Mesenteric fat pad (tissue), 1 donor: ENCODE measurements around the gene SLC22A3. TPM values are rescaled to one million over a fixed set of nuclear protein-coding genes. Genes with fewer than 3 reads are reported as not detected.
"Not testable (repeated sequence)": the region's sequence is repeated elsewhere in the genome, so short reads cannot be mapped to it uniquely, and the experiment has no call there.

Experiments used
- DNase-seq: peaks from one replicate; pipeline ENCODE4 v3.0.0-alpha.2; 2020; ENCODE audit warnings: low spot score
- total RNA-seq: library from RNA; stranded (reverse); fragmentation: NEBNext Ultra II Directional; extraction: Animal tissue kit (Norgen Biotek cat#: 25700); gene quantifications from one replicate; pipeline ENCODE4 v1.2.1, GENCODE V29; 2021
- donor health status: DM: yes; HTN: yes; CAD: no.

SLC22A3 gene
- total RNA-seq, 1 donor from 2014 or later, result 8.6 TPM

DNA sequence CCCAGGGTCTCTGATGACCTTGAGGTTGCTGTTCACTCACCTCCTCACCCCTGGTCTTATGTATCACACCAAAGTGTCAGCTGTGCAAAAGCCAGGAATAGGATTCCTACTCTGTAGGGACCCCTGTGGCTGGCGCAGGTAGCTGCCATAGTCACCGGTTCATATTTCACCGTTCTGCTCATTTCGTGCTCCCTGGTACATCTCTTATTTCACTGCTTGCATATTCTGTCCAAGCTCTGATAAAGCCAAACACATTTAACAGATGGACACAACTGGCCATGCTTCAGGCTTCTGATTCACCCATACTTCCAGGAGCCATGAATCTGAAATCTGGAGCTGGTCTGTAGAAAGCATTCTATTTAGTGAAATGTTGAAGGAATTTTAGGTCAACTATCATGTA is 20.5 kb downstream of the SLC22A3 start:
- no peak for DNase-seq

DNA sequence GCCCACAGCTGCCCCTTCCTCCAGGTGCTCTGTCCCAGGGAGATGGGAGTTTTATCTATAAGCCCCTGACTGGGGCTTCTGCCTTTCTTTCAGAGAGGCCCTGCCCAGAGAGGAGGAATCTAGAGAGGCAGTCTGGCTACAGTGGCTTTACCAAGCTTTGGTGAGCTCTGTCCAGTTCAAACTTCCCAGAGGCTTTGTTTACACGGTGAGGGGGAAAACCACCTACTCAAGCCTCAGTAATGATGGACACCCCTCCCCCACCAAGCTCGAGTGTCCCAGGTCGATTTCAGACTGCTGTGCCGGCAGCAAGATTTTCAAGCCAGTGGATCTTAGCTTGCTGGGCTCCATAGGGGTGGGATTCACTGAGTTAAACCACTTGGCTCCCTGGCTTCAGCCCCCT is 25.4 kb downstream of the SLC22A3 start:
- DNase-seq, result not testable (repeated sequence)

DNA sequence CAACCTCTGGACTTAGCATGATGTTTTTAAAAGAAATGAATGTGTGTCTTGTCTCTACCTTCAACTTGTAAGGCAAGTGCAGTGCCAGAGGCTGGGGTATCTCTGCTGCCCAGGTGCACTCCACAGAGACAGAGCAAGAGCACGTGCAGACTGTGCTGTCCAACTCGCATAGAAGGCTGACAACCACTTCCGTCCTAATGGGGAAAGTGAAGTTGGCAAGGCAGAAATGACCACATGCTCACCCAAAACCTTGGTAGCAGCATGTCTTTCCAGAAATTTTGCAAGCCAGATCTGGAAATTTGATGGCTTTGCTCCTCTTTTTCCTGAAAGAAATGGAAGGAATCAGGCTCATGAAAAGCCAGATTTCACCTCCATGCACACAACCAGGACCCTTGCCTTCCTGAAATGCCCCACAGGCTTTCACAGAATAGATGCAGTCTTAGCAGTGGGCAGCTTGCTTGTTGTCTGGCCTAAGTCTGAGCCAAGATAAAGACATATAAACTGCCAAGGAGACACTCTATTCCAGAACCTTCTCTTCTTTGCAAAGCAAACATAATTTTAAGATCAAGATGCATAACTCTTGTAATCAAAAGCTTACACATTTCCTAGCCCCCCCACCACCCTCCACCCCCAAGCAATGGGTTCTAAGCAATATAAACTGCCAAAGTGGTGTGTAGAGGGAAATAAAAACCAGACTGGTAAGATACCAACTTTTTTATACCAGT is 26.8 kb downstream of the SLC22A3 start:
- no peak for DNase-seq

DNA sequence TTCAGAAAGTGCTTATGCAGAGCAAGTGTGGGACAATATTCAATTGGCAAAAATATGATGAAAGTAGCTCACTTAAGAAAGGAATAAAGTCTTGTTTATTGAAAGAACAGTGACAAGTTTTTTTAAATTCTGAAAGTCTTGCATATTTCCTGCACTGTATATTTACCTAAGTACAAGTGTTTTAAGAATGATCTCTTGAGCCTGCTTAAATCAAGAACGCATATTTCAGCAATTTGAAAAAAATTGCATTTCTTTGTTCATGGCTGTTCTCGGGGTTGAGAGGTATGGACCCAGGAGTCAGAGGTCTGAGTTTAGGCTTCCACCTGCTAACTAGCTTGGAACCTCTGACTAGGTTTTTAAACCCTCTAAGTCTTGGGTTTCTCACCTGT is 27.4 kb downstream of the SLC22A3 start:
- no peak for DNase-seq

DNA sequence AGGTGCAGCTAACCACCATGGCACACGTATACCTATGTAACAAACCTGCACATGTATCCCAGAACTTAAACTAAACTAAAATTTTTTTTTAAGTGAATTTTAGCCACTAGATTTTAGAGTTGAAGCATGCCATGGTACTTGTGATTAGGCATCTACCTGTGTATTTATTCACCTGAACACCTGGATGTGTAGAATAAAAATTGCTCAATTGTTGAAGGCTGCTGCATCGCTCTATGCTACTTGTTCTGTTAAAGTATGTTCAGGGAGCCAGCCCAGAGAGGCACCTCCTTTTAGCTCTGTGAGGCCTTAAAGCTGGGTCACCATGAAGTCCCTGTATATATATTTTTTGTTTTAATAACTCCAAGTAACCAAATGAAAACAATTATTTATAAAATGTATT is 28.3 kb downstream of the SLC22A3 start:
- no peak for DNase-seq

DNA sequence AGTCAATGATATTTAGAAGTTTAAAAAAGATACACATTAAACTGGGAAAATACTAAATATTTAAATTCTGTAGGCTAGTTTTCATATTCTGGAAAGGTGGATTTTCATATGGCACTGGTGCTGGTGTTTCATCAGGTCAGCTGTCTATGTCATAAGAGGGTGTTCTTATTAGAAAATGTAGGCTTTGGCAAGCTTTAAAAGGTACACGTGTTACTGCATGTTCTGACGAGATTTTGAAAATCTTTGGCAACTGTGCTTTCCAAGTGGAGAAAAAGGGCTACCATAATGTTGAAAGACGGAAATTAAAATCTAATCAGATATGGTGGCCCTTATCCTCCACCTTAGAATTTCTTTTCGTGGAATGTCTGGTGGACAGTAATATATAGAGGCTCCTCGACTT is 30.0 kb downstream of the SLC22A3 start:
- no peak for DNase-seq

DNA sequence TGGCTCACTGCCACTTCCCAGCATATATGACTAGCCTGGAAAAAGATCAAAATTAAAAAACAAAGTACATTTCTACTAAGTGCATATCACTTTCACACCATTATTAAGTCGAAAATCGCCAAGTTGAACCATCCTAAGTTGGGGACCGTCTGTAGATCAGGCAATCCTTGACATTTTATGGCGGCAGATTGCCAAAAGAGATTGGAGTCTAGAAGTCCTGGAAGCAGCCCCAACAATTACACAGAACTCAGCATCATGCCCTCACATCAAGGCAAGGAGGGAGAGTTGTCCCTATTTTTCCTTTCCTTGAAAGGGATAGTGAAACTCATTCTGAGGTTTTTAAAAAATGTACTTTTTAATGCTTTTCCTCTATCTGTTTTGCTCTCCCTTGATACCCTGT is 30.7 kb downstream of the SLC22A3 start:
- no peak for DNase-seq

DNA sequence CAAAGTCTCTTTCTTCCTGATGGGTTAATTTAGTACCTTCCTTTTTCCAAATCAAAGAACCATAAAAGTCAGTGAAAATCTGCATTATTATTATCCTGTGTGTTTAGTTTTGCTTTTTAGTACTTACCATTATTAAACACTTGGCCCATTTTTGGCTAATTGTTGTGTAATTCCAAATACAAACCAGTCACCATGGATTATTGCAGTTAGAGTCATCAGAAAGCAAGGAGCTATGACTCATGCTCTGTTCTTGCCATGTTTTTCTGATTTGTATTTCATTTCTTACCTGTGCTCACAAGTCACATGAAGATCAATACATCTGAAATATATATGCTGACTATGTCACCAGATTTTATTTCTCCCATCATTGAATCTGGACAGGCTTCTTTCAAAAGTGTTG is 31.3 kb downstream of the SLC22A3 start:
- no peak for DNase-seq

DNA sequence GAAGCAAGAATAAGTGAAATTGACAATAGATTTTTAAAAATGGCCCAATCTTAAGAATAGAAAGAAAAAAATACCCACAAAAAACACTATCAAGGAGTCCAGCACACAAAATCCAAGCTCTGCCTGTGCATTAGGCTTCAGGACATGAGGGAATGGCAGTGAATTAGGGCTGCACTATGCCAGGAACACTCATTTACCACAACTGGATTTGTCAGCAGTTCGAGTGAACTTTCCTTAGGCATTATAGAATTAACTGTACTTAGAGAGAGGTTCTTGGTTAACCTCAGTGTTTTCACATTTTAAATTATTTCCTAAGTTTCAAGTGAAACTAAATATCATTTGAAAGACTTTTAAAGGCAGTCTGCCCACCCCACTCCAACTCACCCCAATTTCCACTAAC is 34.8 kb downstream of the SLC22A3 start:
- DNase-seq, result no peak

DNA sequence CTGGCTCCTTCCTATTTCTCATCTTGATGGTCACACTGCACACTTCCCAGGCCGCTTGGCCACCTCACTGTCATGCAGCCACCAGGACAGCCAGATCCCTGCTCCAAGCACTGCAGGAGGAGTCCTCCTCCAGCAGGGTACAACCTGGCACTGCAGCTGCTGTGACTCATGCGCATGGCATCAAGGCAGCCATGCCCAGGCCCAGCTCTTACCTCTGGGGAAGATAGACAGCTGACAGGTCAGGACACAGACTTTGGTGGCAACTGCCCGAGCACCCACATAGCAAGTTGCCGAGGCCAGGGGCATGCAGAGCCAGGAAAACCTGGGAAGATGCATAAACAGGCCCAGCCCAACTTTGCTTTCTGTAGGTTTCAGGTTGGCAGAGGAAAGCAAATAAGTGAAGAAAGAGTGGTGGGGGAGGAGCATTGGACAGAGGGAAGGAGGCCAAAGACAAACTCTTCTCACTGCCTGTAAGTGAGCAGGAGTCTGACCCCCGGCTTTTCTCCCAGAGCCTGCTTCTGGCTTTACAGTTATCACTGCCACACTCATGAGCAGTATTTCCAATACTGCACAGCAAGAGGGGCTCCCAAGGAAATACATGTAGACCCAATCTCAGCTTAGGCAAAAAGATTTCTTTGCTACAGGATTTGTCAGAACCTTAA is 38.8 kb downstream of the SLC22A3 start:
- DNase-seq, result no peak

DNA sequence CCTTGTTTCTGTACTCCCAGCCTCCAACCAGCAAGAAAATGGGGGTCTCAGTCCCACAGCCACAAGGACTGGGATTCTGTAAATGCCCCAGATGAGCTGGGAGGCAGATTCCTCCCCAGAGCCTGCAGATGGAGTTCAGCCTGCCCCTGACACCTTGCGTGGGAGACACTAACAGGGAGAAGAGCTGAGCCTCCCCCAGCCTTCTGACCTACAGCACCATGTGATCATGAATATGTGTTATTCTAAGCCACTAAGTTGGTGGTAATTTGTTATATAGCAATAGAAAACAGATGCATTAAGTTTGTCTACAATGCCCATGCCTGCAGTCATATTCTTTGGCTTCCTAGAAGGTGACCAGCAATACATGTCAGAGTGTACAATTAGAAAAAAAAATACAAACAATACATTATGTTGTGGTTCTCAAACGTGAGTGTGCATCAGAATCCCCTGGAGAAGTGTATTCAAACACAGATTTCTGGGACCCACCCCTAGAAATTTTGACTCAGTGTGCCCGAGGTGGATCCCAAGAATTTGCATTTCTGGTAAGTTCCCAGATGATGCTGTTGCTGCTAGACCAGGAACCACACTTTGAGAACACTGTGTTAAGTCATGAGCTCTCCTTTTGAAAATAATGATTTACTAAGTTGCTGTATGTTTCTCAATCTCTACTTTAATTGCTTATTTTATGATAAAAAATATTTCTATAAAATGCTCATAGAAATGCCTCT is 39.9 kb downstream of the SLC22A3 start:
- no peak for DNase-seq

DNA sequence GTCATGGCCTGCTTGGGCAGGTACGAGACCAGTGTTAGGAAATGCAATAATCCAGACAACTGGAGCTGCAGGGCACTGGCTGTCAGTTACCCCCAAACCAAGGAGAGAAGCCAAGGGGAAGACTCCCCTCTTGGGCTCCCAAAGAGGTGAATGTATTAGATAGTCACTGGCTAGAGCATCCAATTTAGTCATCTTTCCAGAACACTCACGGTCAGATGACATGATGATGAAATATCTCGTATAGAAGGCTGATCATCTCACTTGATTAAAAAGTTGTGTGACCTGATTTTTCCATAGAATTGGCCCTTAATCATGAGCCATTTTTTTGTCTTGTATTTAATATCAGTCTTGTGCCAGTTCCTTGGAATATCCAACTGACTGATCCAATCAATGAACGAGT is 40.7 kb downstream of the SLC22A3 start:
- DNase-seq, result no peak

DNA sequence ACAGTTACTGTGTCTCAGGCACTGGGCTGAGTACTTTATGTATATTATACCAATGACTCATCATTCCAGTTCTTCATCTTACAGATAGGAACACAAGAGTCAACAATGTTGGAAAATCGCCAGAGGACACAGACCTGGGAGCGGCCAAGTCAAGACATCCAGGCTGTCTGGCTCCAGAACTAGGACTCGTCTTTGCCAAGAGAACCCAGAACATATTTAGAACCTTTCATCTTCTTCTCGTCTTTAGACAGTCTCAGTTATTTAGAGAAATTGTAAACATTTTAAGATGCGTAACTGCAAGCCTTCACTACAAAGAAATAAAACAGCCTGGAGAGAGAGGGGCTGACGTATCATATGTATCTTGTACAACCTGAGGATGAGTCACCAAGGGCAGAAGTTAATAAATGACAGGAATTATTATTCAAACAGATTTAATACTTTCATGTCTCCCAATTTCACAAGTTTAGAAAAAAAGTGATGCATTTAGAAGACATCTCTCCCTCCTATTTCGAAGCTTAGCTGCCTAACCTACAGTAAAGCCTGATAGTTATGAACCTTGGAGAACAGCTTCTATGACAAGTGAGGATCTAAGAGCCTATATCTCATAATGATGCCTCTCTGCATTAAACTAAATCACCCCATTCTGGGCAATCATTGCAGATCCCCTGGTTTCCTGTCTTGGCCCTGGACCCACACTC is 43.4 kb downstream of the SLC22A3 start:
- DNase-seq, result no peak

DNA sequence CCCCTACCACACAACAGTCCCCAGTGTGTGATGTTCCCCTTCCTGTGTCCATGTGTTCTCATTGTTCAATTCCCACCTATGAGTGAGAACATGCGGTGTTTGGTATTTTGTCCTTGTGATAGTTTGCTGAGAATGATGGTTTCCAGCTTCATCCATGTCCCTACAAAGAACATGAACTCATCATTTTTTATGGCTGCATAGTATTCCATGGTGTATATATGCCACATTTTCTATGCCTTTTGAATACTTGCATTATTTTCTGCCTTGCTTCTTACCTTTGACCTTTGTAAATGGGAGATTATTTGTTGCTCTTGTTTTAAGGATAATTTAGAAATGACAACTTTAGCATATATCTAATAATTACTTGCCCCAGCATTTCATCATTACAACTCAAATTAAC is 45.3 kb downstream of the SLC22A3 start:
- not testable (repeated sequence) for DNase-seq

DNA sequence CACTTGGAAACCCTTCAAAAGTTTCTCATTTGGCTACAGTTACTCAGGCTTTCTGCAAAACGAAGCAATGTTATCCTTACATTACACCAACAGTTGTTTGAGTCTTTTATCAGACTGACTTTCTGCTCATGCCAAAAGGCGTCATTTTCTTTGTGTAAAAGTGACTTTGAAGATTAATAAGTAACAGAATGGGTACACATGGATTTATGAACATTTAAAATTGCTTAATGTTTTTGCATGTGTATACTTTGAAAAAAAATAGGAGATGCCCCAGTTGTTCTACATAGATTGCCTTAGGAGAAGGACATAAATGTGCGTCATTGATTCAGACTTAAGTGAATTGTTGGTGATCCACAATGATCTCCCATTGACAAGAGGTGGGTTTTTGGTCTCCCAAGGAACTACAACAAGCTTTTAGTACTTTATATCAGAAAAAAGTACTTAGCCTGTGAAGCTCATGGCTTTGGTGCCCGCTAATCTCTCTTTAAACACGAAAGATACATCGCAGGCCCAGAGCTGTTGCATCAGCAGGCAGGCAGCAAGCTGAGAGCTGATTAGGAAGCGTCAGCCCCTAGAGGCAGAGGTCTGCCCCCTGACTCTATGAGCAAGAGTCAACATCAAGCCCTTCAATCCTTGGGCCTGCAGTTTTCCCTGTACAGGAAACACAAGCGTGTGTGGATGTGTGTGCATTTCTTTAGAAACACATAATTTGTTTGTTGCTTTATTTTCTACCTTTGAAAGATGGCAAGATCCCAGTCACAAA is 45.9 kb downstream of the SLC22A3 start:
- DNase-seq, result no peak

DNA sequence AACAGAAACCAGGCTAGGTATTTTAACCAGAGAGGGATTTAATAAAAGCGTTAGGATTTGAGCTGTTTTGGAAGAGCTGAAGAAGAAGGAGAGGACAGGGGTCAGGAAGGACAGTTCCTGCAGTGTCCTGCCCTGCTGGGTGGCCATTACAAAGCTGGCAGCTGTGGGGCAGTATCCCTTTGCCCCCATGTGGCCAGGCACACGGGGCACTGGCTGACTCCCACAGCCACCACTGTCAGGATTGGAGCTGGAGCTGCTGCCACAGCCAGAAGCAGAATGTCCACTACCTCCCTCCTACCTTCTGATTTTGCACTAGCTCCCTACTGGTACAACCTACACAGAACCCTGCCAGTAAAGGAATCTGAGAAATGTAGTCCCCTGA is 46.5 kb downstream of the SLC22A3 start:
- no peak for DNase-seq

DNA sequence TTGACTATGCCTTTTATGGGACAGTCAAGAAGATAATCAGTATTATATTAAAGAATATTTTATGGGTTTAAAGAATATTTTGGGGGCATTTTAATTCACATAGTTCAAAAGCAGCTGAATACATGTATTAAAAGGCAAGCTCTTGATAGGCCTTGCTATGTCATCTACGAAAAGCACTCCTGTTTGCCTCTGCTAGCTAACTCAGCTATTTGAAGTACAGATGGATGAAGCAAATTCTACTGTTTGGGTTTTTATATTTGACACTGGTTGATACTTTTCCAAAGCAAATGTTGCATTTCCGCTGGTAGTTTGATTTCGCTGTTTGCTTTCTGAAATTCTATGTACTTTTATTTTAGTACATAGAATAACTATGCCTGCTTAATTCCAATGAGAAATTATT is 47.0 kb downstream of the SLC22A3 start:
- DNase-seq, result no peak

DNA sequence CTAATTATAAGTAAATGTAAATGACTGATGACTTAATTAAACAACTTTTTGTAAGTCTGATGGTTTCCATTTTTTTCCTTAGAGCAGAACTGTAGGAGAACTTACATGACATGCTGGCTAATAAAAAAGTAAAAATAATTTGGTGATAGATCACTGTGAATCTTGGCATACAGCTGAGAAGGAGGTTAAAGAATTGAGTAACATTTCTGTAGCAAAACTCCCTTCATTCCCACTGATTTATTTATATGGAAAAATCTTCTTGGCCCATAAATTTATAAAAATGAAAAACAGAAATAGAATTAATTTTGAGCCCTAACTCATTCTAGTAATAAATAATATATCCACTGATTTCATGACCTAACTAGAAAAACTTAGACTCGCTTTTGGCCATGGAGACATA is 48.1 kb downstream of the SLC22A3 start:
- no peak for DNase-seq

DNA sequence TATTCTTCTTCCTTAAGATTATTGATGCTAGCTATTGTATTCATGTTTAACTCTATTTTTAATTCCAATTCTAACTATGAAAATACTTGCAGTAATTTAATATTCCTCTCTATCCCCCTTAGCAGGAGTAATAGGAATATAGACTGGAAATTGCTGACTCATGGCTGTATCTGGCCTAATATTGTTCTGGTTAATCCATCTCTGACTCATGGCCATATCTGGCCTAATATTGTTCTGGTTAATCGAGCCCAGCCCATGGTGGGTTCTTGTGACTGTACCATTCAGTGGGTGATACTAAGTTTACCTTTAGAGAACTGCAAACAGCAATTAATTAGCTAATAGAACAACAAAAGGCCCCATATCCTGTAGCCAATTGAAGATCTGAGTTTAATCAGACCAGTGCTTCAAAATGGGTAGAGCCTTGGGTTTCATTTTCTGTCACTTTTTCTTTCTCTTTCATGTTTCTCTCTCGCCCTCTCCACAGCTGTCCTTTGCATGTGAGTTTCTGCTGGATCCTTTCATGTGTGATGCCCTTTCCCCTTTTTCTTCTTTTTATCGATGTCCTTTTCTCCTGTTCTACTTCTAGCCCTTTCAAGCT is 50.6 kb downstream of the SLC22A3 start:
- no peak for DNase-seq

DNA sequence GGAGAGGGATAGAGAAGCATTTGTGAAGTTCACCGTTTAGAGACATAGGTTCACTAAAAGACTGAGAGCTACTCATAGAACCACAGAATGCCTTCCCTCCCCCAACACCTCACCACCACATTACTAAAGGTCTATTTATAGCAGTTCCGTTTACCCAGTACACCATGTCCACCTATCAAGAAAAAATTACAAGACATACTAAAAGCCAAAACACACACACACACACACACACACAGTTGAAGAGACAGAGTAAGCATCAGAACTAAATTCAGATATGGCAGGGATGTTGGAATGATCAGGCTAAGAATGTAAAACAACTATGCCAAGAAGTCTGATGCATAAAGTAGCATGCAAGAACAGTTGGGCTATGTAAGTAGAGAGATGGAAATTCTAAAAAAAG is 52.3 kb downstream of the SLC22A3 start:
- no peak for DNase-seq

DNA sequence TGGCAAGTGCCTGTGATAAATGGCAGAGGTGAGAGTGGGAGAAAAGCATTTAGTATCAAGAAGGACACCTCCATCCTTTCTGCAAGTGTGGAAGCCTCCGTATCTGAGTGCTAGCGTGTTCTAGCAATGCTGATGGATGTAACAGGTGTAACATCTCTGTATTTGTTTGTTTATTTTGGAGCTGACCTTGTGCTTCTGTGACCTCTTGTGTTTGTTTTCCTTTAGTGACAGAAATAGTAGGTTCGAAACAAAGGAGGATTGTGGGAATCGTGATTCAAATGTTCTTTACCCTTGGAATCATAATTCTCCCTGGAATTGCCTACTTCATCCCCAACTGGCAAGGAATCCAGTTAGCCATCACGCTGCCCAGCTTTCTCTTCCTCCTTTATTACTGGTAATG is 60.4 kb downstream of the SLC22A3 start:
- DNase-seq, result no peak
